HepG2 (cell line): ENCODE data around the gene TFAP2E. TPM values are rescaled to one million over a fixed set of nuclear protein-coding genes. Genes with fewer than 3 reads are reported as not detected.

Source experiments
- ATAC-seq: fragments of 200-7000 bp; cut with Tn5 transposase; 3 replicates; pipeline ENCODE4 v1.9.1; 2020; ENCODE audit warnings: mild to moderate bottlenecking, moderate library complexity
- BruUV-seq: library from RNA; stranded (reverse); fragments of 400-500 nt; replicated peaks from 2 replicates; lab custom pipeline; 2021; lab: Mats Ljungman, UMichigan
- CTCF ChIA-PET: fragments of 300-600 bp; formaldehyde crosslinking; extraction: SDS; loops from one replicate; lab custom pipeline; 2021; ENCODE audit warnings: low total read pairs, inconsistent platforms, low intra/inter-chr PET ratio; lab: Yijun Ruan, JAX
- POLR2A ChIA-PET: fragments of 350-600 bp; sonication (Branson Sonifier 250); formaldehyde crosslinking; loops from one replicate; lab custom pipeline; 2020; ENCODE audit warnings: antibody characterized with exemption, inconsistent platforms; lab: Yijun Ruan, JAX
- DNase-seq: peaks from one replicate; pipeline ENCODE4 v3.0.0-alpha.2; 2015; ENCODE audit warnings: low spot score
- FAIRE-seq: peaks from 3 replicates; lab custom pipeline; 2011; peaks lifted over from hg19 to GRCh38; lab: Jason Lieb, UNC
- H2AFZ ChIP-seq: one replicate; pipeline ENCODE4 v1.6.1; 2011; ENCODE audit warnings: low read length, inconsistent platforms
- H3K27ac ChIP-seq: fragments of 300-600 bp; 3 replicates; pipeline ENCODE4 v1.8.0; 2011; ENCODE audit warnings: mixed run types, mild to moderate bottlenecking, mixed read lengths, low read length, inconsistent platforms; ENCODE audit not compliant: insufficient read depth; ENCODE audit errors: extremely low read length
- H3K27me3 ChIP-seq, 2 experiments: fragments of 200-600 bp in 1 of 2; 2 replicates in 1 of 2; 3 replicates in 1 of 2; pipeline versions ENCODE4 v1.6.0 to v1.8.0; 2011; ENCODE audit warnings: low read length in 2 of 2, mild to moderate bottlenecking in 2 of 2, moderate library complexity in 2 of 2, inconsistent platforms in 1 of 2; ENCODE audit not compliant: insufficient read depth in 2 of 2, control insufficient read depth in 1 of 2
- H3K36me3 ChIP-seq, 2 experiments: fragments of 200-600 bp in 1 of 2; replicated peaks in 1 of 2; 2 replicates in 1 of 2; 3 replicates in 1 of 2; pipeline versions ENCODE4 v1.5.1 to v1.8.0; 2011; ENCODE audit warnings: low read length in 2 of 2, inconsistent platforms in 1 of 2; ENCODE audit not compliant: insufficient read depth in 2 of 2, control insufficient read depth in 1 of 2
- H3K4me1 ChIP-seq: 2 replicates; pipeline ENCODE4 v1.5.1; 2012; ENCODE audit warnings: low read length, inconsistent platforms; ENCODE audit not compliant: insufficient read depth
- H3K4me2 ChIP-seq: 2 replicates; pipeline ENCODE4 v1.6.0; 2011; ENCODE audit warnings: low read depth, low read length, inconsistent platforms
- H3K4me3 ChIP-seq, 3 experiments: fragments of 200-600 bp in 1 of 3; sonication (generic), shearing (Covaris generic) in 1 of 3; replicated peaks in 1 of 3; 2 replicates each; pipeline ENCODE4 v1.5.1; 2011 to 2016; ENCODE audit warnings: low read length in 3 of 3, inconsistent platforms in 2 of 3, low read depth in 2 of 3, mild to moderate bottlenecking in 2 of 3, control low read depth in 1 of 3, mixed read lengths in 1 of 3; ENCODE audit not compliant: insufficient read depth in 1 of 3
- H3K79me2 ChIP-seq: one replicate; pipeline ENCODE4 v1.6.1; 2011; ENCODE audit warnings: low read length, inconsistent platforms; ENCODE audit not compliant: insufficient read depth
- H3K9ac ChIP-seq: 2 replicates; pipeline ENCODE4 v1.6.0; 2011; ENCODE audit warnings: mild to moderate bottlenecking, low read depth, low read length, inconsistent platforms; ENCODE audit not compliant: insufficient read depth
- H3K9me3 ChIP-seq: 2 replicates; pipeline ENCODE4 v1.5.1; 2012; ENCODE audit warnings: mild to moderate bottlenecking, low read length
- H4K20me1 ChIP-seq: 2 replicates; pipeline ENCODE4 v1.6.0; 2011; ENCODE audit warnings: inconsistent platforms, mild to moderate bottlenecking, low read length, moderate library complexity; ENCODE audit not compliant: insufficient read depth
- AGO2 ChIP-seq: fragments of 200-400 bp; formaldehyde crosslinking; optimal IDR thresholded peaks from 2 replicates; pipeline ENCODE3; 2017; ENCODE audit warnings: mild to moderate bottlenecking, low read depth, low read length, moderate library complexity
- HNRNPL ChIP-seq: fragments of 200-400 bp; formaldehyde crosslinking; IDR thresholded peaks from 2 replicates; pipeline ENCODE4 v1.6.1; 2017; ENCODE audit warnings: mild to moderate bottlenecking, low read depth, low read length
- PATZ1 ChIP-seq: sonication (generic); formaldehyde crosslinking; IDR thresholded peaks from 2 replicates; pipeline ENCODE4 v1.4.0; 2020; ENCODE audit warnings: missing genetic modification reagents
- ZNF558 ChIP-seq: sonication (generic); formaldehyde crosslinking; IDR thresholded peaks from 2 replicates; pipeline ENCODE4 v1.9.0; 2022; ENCODE audit warnings: mild to moderate bottlenecking, missing genetic modification reagents, borderline replicate concordance
- WGBS: methylation state at CpG from one replicate; pipeline ENCODE4 v1.1.6; 2017; ENCODE audit warnings: low lambda C conversion rate; 5-methylcytosine and 5-hydroxymethylcytosine counted together
- in situ Hi-C: cut with HindIII; loops from 2 replicates; pipeline ENCODE4 v1.10.0; 2017; ENCODE audit warnings: low pct_unique_long_range_greater_than_20kb; ENCODE audit not compliant: extremely low pct_ligation_motif_present
- intact Hi-C: fragments of 100-400 bp; cut with micrococcal nuclease; formaldehyde crosslinking; loops from one replicate; pipeline ENCODE4 v1.10.0; 2022; ENCODE audit not compliant: unreplicated experiment
- polyA plus RNA-seq, 8 experiments: library from polyadenylated mRNA; depleted of rRNA in 3 of 8; stranded (reverse) in 7 of 8; unstranded in 1 of 8; fragments of >200 nt; fragmentation: Illumina TruSeq in 4 of 8; extraction: Trizol in 4 of 8; gene quantifications; 2 replicates each; pipeline versions ENCODE4 v1.2.1 to v1.2.3, GENCODE V29; 2011 to 2016; ENCODE audit warnings: low read depth in 4 of 8, missing spikeins in 1 of 8, mixed read lengths in 1 of 8; ENCODE audit not compliant: insufficient read depth in 1 of 8
- total RNA-seq, 5 experiments: library from RNA; depleted of rRNA; stranded (reverse); fragments of >200 nt; fragmentation: Illumina TruSeq; extraction: Trizol; gene quantifications; 2 replicates each; pipeline ENCODE4 v1.2.3, GENCODE V29; 2016; ENCODE audit warnings: low read depth in 1 of 5

The TFAP2E gene
- total and polyA plus RNA-seq, 2 of the 13 experiments (the other 11 are each of a cell fraction or from before 2014, with no cell fraction given) = 0.31 to 0.41 TPM

GRCh38 chr1:35560256-35561225 is 12.6 kb upstream of the TFAP2E start:
- no peak overlapping the region for H3K4me2 ChIP-seq
- peaks cover 4% of the 10 kb centered on the region for H3K79me2 ChIP-seq
- no peak overlapping the region for H2AFZ ChIP-seq
- ChIA-PET POLR2A (interaction anchor here (1.0 to 1.3 kb wide), 2 partner anchors 11 to 12 kb away, joined by 3 to 4 read pairs; partner anchors contain the start of gene TFAP2E), CTCF (no interaction called here)
- 97% methylated on average over 37 of the region's 44 CpGs for WGBS
- peaks cover 21% of the 10 kb centered on the region for H3K4me1 ChIP-seq
- H3K27ac ChIP-seq = no peak overlapping the region
- FAIRE-seq (no peak), ATAC-seq (no peak), DNase-seq (no peak)
- no peak overlapping the region for H3K9ac ChIP-seq
- H4K20me1 ChIP-seq = peaks cover 3% of the 10 kb centered on the region; the same call in 1 of the 2 replicates
- peaks cover 7 to 18% of the 10 kb centered on the region in 2 experiments; a peak in 3 of 5 replicates for H3K36me3 ChIP-seq
- in situ Hi-C loops = loop anchor here (5.0 kb wide), 2 partner anchors 108 to 212 kb away; no protein-coding TSS in a partner anchor
- H3K4me3 ChIP-seq = no peak overlapping the region
- H3K27me3 ChIP-seq = no peaks in the 10 kb centered on the region
- intact Hi-C loops = no loop called here
- no TSS peak for BruUV-seq
- H3K9me3 ChIP-seq = no peaks in the 10 kb centered on the region
- peak; percentile 75 for TF ChIP-seq AGO2
- 0 out of 2 replicates have a peak, but pooled peaks have one; percentile 66 for TF ChIP-seq HNRNPL
- TF ChIP-seq ZNF558 = no peak
- no peak for TF ChIP-seq PATZ1
